Endometrium (tissue), 2 donors: ENCODE data around the gene APIP.

Experiments used
- FAIRE-seq: peaks from 2 replicates; lab custom pipeline; 2012; peaks lifted over from hg19 to GRCh38; lab: Jason Lieb, UNC
- donor health status: control.
- donor health status: control.

The APIP gene, protein sequence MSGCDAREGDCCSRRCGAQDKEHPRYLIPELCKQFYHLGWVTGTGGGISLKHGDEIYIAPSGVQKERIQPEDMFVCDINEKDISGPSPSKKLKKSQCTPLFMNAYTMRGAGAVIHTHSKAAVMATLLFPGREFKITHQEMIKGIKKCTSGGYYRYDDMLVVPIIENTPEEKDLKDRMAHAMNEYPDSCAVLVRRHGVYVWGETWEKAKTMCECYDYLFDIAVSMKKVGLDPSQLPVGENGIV

DNA sequence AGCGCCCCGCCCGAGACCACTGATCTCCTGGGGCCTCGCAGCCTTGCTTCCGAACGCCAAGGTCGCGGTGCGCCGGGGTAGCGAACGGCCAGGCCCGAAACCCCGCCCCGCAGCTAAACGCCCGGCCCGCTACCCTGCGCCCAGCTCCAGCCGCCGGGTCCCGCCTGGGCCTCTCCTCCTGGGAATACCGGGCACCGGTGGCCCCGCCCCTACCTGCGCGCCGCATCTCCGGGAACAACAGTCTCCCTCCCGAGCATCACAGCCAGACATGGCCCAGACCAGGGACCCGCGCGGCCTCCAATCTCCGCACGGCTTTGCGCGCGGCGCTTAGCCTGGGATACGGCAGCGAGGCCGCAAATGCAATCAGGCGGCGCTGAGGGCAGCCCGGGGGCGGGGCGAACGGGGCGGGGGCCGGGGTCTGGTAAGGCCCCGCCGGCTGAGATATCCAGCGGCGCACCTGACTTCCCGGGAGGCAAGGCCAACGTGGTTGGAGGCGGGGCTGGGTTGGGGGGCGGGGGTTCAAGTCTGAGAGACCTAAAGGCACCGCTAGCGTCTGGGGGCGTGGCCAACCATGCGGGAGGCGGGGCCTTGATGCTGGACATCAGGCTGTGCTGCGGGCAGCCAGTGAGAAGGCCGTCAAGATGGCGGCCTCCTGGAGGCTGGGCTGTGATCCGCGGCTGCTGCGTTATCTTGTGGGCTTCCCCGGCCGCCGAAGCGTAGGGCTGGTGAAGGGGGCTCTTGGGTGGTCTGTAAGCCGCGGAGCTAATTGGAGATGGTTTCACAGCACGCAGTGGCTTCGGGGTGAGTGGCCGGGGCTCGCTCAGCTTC, at the start of gene APIP, which contains the start of gene PDHX:
Gene APIP (minus strand): TSS at position 365 of the 828 bp plus-strand sequence. CDS start 95 bp downstream, at position 270.
Gene PDHX (plus strand): TSS at position 604 of the 828 bp plus-strand sequence. CDS start 38 bp downstream, at position 642.
- no peak for FAIRE-seq

DNA sequence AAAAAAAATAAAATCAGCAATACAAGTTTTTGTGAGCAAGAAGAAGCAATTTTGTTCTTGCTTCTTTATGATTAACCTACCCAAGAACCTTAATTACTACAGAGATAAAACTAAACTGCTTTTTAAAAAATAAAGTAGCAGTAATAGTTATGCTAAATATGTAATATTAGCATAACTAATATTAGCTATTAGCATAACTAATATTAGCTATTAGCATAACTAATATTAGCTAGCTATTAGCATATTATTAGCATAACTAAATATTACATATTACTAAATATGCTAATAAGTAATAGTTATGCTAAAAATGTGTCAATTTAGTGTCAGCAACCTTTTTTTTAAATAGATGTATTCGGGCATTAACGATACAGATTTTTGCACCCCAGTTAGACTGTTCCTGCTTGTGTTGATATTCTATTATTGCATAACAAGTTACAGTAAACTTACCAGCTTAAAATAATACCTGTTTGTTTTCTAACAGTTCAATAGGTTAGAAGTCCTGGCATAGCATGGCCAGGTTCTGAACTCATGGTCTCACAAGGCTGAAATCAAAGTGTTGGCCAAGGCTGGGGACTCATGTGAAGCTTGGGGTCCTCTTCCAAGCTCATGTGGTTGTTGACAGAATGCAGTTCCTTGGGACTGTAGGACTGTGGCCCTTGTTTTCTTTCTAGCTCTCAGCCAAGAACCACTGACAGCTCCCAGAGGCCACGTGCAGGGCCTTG, 48.6 kb upstream of the APIP start:
- peak; percentile 45 for FAIRE-seq

DNA sequence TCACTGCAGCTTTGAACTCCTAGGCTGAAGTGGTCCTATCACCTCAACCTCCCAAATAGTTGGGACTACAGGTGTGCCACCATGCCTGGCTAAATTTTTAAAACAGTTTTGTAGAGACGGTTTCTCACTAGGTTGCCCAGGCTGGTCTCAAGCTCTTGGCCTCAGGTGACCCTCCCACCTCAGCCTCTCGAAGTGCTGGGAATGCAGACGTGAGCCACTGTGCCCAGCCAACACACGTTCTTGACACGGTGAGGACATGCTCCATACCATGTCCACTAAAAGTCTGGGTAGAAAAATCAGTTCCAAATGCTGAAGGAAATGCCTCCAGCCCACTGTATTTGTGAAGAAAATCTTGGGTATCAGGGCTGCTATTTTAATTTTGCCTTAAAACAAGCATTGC, 47.2 kb upstream of the APIP start:
- FAIRE-seq: no peak

DNA sequence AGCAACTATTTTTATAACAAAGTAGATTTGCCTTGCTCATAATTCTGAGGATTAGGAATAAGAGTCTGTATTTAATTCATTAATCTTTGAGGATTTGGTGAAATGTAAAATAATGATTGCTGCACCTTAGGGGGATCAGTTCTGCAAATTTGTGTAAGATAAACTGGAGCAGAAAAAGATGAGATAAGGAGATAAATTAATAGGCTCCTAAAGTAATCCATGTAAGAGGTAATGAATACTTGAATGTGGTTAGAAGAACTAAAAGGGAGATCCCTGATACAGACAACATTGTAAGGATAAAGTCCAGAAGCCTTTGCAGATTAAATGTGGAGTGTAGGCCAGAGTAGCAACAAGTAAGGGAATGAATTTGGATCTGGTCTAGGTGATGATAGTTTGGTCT, 45.9 kb upstream of the APIP start:
- no peak for FAIRE-seq

DNA sequence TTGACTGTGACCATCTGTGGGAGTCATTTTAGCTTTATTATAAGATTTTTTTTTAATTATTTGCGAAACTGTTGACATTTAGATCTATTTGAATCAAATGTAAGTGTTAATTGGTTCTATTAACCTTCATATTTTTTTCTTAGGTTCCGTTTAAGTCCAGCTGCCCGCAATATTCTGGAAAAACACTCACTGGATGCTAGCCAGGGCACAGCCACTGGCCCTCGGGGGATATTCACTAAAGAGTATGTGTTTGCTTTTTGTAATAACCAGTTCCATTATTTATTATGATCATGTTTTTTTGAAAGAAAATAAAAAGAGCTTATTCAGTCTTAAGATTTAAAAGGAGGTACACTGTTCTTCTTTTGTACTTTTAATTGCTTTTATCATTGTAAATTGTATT, 44.1 kb upstream of the APIP start:
- no peak for FAIRE-seq

DNA sequence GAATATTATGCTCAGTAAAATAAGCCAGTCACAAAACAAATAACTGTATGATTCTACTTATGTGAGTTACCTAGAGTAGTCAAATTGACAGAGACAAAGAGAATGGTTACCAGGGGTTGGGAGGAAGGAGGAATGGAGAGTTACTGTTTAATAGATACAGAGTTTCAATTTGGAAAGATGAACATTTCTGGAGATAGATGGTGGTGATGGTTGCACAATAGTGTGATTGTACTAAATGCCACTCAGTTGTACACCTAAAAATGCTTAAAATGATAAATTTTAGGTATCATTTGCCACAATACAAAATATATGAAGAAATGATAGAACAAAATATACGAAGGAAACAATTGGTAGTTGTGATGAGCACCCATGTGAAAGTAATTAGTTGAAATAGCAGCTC, 43.6 kb upstream of the APIP start:
- FAIRE-seq: no peak

DNA sequence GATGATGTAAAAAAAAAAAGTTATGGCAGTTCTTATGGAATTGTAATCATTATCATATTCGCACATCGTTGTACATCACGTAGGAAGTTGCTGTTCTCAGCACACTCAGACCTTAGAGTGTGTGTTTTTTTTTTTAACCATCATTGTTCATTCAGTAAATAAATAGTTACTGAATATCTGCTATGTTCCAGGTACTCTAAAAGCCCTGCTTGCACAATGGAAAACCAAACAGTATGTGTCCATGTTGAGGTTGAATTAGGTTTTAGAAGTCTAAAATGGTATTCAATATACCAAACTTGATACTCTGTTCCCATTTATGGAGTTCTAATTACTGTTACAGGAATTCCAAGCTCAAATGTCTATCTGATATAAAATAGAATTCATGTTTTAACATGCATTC, 41.4 kb upstream of the APIP start:
- no peak for FAIRE-seq

DNA sequence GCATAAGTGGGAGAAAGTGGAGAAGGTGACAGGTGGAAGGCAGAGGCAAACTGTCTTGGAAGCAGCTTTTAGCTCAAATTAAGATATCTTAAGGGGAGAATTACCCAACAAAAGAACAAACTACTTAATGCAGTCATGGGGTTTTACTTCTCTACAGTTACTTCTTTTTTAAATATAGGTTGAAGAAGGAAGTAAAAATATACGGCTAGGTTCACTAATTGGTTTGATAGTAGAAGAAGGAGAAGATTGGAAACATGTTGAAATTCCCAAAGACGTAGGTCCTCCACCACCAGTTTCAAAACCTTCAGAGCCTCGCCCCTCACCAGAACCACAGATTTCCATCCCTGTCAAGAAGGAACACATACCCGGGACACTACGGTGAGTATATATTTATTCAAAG, 41.0 kb upstream of the APIP start:
- no peak for FAIRE-seq

DNA sequence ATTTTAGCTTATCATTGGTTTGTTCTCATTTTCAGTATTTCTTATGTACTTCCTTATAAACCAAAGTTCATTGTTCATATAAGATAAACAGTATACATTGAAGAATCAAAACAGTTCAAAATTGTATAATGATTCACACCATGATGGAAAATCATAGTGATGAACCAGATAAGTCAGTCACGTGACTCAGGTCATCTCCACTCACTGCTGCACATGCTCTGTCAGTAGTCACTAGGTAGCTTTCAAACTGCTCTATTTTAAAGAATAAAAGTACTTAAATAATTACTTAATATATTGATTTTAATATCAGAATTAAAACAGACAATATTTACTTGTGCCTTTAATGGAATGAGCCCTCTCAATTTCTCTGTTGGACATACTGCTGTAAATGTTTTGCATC, 37.8 kb upstream of the APIP start:
- FAIRE-seq: no peak

DNA sequence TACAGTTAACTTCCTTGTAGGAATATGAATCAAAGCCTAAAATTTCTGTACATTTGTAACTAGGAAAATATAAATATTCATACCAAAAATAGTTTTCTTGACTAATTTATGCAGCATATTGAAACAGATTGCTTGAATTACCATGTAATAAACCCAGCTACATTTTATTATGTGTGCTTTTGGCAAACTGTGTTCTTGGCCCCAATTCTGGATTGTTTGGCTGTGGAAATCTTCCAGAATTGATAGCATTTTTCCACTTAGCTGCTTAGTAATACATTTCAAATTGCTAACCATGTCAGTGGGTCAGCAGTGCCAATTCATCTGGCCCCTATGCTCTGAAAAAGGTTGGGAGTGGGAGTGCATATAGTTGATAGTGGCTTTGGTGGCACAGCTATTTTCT, 32.5 kb upstream of the APIP start:
- FAIRE-seq: peak; percentile 12

DNA sequence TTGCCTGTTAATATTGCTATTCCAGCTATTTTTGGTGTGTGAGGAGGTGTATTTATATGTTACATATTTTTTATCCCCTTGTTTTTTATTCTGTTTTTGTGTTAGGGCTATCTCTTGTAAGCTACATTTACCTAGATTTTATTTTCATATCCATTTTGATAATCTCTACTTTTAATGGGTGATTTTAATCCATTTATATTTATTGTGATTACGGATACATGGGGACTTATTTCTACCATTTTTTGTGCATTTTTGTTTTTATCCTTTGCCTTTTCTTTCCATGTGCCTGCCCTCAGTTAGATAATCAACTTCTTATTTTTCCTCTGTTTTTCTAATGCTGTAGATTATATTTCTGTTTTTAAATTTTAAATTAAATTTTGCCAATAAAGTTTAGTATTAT, 28.5 kb upstream of the APIP start:
- no peak for FAIRE-seq

DNA sequence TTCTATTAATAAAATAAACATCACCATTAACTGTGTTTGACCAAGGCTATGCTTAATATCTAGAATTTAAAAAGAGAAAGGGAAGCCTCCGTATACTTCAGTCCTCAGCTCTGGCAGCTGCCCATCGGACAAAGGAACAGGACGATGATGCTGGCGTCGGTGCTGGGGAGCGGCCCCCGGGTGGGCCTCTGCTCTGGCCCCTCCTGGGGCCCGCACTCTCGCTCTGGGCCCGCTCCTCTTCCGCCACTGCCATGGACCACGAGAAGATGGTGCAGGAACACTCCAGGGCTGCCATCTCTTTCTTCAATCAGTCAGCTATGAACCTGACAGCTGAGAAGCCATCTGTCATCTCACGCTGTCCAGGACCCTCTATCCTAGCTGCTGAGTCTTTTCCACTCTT, 25.5 kb upstream of the APIP start:
- no peak for FAIRE-seq

DNA sequence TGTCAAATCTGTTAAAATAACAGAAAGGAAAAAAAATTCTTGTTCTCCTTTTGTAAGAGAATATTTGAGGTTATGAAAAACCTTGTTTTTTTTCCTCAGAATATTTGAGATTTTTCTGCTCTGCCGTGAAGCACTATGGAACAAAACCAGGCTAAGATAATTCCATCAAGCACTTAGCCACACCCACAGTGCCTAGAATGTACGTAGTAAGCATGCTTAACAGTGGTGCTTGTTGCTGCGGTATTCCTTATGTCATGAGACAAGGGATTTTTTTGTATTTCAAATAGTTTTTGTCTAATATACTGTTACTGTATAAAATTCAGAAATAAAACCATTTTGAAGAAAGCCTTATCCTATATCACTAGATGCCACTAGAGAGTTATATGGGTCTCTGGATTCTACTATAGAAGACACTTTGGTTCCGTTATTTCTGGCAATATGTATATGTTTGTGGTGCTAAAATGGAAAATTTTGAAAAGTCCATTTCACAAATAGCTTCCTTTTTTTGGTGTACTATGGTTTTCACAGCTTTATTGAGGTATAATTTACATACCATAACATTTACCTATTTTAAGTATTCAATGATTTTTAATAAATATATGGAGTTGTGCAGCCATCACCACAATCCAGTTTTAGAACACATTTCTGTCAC, 24.0 kb upstream of the APIP start:
- FAIRE-seq: no peak

DNA sequence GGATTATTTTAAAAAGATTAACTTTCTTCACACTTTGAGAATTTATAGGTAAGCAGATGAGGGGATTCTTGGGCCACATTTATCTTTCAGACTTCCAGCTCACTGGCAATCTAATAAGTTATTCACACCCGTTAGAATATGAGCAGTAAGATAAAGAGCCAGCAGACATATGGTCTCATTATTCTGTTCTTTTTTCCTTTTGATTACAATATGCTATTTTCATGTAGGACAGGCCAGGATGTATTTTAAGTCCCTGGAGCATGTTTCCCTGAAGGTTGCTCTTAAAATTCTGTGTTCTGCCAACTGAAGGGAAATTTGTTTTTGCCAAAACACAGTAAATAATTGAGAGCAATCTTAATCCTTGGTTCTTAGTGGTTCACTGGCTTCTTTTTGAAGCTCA, 22.4 kb upstream of the APIP start:
- no peak for FAIRE-seq

DNA sequence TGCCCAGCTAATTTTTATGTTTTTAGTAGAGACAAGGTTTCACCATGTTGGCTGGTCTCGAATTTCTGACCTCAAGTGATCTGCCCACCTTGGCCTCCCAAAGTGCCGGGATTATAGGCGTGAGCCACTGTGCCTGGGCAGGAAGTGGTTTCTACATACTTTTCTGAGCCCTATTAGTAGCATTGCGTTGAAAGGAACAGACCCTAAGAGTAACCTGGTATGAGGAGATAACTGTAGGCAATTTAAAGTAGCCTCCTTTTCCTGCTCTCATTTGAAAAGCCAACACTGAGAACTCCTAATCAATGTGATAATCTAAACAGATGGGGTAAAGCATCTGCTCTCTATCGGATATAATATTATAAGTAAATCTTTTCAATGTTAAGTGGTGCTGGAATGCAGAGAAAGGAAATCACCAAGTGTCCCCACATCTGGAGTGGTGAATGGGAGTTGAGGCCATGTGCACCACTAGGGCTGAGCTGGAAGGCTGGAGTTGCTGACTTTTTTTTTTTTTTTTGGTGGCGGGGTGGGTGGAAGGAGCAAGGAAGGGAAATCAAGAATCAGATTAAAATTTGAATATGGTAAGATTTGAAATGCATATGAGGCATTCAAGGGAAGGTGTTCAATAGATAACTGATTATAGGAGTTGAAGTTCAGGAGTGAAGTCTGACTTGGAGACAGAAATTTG, 20.9 kb upstream of the APIP start:
- no peak for FAIRE-seq

DNA sequence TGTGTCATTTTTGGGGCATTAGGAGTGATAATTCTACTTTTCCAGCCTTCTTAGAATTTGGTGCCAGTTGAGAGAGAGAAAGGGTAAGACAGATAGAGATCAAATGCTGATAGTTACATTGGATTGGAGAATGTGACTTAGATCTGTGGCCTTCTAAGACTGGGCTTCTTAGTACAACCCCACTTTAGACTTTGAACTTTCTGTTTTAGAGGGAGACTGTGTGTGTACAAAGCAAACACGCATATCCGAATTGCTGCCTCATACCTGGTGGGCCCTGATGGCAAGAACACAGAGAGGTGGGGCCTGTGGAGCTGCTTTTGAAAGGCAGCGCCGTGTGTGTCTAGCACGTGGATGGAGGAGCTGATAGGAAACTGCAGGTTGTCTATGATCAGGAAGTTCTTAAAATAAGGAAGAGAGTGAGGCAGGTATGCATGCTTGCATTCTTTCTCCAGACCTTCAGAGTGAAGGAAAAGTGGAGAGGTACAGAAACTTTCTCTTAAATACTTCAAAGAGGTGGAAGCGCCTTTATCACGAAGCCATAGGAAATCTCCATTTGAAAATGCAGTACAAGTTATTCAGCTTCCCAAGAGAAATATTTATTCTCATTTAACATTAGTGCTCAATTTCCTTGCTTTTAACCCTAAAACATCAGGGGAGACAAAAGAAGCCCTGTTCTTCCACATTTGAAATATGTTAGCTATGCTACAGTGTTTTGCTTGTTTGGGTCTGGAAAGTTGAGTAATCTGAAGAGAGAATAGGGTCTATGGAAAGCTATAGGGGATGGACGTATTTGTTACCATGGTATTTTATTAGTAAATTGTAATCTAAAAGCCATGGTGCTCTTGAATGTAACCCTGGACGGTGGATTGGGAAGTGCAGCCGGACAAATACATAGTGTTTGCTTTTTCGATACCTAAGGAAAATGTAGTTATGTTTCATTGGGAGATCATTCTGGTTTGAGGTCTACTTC, 13.9 kb upstream of the APIP start:
- no peak for FAIRE-seq

DNA sequence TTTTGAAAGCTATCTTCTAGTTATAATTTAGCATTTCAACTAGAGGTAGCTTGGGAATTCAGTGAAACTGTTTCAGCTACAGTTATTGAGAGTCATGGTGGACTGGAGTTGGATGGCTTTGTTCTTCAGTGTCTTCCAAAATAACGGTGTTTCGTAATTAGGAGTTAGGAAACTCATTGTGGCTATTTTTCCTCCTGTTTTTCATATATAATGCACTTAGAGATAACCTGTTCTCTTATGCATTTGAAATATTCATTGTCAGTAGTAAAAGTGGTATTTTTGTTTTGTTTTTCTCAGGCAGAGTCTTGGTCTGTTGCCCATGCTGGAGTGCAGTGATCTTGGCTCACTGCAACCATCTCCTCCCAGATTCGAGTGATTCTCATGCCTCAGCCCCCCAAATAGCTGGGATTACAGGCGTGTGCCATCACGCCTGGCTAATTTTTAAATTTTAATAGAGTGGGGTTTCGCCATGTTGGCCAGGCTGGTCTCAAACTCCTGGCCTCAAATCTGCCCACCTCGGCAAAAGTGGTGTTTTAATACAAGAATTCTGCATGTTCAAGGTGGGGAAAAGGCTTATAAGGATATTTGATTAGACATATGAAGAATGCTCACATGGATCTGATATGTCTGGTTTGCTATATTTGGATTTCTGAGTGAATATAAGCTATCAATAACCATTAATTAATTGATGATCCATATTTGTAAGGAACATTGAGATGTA, 12.9 kb upstream of the APIP start:
- no peak for FAIRE-seq

DNA sequence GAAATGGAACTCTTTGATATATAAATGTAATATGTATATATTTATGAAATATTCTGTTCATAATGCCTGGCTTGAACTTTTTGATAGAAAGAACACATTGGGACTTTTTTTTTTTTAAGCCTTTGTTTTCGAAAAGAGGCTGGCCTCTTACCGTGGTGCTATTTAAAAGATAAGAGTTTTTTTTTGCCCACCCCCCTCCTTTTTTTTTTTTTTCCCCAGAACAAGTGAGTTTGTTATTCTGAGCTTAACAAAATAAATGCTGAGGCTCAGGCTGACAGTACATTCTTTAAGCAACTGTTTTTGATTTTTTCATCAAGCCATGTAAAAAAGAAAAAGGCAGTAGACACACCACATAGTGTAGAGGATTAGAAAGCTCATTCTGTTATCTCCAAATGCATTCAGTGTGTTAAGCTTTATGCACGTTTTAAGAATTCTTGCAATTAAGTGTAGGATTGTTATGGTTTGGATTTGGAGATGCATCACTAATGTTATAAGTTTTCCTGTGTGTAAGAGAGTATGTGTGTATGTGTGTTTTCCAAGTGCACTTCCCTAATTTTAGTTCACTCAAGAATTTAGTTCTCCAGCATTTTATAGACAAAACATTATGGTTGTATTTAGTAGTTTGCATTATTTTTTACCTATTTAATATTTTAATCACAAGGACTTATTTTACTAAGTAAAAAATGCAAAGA, 12.2 kb upstream of the APIP start:
- no peak for FAIRE-seq

DNA sequence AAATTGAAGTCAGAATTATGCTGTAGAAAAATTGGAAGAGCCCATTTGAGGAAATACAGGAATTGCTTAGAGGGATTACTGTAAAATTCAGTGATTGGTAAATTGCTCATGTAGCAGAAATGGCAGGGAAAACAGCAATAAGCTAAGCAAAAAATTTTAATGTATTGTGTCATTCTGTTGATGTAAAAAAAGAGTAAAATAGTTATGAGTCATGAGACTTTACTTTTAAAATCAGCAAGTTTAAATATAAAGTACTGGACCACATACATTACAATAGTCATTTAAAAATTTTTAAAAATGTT, 10.6 kb upstream of the APIP start:
- no peak for FAIRE-seq
